Measurements from ENCODE around the gene IL7R.
"Not testable (repeated sequence)": the region's sequence is repeated elsewhere in the genome, so short reads cannot be mapped to it uniquely, and the experiment has no call there.

Gene IL7R

DNA sequence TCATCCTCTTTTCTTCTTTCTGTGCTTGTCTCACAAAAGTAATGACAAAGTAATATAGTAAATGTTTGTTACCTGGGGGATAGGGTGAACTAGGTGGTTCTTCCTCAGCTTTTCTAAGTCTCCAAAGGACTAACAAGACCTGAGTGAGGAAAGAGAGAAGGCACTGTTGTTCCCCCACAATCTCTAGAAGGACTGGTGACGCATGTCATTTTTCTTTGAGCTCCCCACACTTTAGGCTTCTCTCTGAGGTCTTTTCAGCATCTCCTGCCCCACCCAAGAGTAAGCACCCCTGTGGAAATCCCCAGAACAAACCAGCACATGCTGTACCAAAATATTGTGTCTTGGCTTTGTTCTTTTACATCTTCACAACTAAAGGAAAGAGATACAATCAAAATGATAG is 2.4 kb upstream of the IL7R start:
- H3K9me3 Mint-ChIP-seq, result no peaks in the 10 kb centered on the region
- TF ChIP-seq, protein P1, sequence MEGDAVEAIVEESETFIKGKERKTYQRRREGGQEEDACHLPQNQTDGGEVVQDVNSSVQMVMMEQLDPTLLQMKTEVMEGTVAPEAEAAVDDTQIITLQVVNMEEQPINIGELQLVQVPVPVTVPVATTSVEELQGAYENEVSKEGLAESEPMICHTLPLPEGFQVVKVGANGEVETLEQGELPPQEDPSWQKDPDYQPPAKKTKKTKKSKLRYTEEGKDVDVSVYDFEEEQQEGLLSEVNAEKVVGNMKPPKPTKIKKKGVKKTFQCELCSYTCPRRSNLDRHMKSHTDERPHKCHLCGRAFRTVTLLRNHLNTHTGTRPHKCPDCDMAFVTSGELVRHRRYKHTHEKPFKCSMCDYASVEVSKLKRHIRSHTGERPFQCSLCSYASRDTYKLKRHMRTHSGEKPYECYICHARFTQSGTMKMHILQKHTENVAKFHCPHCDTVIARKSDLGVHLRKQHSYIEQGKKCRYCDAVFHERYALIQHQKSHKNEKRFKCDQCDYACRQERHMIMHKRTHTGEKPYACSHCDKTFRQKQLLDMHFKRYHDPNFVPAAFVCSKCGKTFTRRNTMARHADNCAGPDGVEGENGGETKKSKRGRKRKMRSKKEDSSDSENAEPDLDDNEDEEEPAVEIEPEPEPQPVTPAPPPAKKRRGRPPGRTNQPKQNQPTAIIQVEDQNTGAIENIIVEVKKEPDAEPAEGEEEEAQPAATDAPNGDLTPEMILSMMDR (IDR thresholded peaks at IDR 0.05), result no peak
- no peaks in the 10 kb centered on the region for H3K4me1 Mint-ChIP-seq
- DNase-seq, result no peak
- no peak overlapping the region for H3K4me3 Mint-ChIP-seq
- H3K27me3 Mint-ChIP-seq (ENCODE audit: low read depth, poor library complexity), result no peaks in the 10 kb centered on the region
- H3K27ac Mint-ChIP-seq, result no peak overlapping the region
- no peaks in the 10 kb centered on the region for H3K36me3 Mint-ChIP-seq (ENCODE audit: low read depth)

DNA sequence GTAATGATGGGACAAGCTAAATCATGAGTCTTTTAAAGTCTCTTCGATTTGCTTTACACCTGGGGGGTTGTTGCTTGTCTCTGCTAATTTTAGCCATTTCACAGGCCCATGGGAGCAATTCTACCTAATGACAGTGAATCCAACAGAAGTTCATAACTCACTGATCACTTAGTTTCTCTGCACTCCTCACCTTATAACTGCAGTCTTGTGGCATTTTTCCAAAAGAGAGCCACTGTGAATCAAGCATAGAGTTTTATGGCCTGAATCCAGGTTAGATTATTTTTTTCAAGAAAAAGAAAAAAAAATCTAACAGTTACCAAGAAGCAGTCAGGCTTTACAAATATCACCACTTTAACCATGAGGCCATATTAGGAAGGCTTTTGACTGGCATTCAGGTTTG is 1.5 kb upstream of the IL7R start:
- Mint-ChIP-seq H3K36me3 (ENCODE audit: low read depth) (no peaks in the 10 kb centered on the region), H3K27ac (no peak overlapping the region), H3K4me3 (no peak overlapping the region), H3K4me1 (no peaks in the 10 kb centered on the region), H3K9me3 (no peaks in the 10 kb centered on the region), H3K27me3 (ENCODE audit: low read depth, poor library complexity) (peaks cover 2% of the 10 kb centered on the region)
- TF ChIP-seq, protein P1 (IDR thresholded peaks at IDR 0.05), result no peak
- no peak for DNase-seq

DNA sequence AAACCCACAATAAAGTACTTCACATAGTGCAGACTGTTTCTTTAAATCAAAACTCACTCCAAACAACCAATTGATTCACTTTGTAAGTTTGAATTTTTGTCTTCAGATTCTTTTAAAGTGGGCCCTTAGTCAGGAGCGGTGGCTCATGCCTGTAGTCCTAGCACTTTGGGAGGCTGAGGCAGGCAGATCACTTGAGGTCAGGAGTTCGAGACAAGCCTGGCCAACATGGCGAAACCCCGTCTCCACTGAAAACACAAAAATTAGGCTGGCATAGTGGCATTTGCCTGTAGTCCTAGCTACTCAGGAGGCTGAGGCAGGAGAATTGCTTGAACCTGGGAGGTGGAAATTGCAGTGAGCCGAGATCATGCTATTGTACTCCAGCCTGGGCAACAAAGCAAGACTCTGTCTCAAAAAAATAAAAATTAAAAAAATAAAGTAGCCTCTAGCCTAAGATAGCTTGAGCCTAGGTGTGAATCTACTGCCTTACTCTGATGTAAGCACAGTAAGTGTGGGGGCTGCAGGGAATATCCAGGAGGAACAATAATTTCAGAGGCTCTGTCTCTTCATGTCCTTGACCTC is 416 bp upstream of the IL7R start:
- not testable (repeated sequence) for H3K27ac Mint-ChIP-seq; DNase-seq; H3K4me1 Mint-ChIP-seq; H3K9me3 Mint-ChIP-seq; H3K27me3 Mint-ChIP-seq (ENCODE audit: low read depth, poor library complexity); H3K36me3 Mint-ChIP-seq (ENCODE audit: low read depth); H3K4me3 Mint-ChIP-seq

DNA sequence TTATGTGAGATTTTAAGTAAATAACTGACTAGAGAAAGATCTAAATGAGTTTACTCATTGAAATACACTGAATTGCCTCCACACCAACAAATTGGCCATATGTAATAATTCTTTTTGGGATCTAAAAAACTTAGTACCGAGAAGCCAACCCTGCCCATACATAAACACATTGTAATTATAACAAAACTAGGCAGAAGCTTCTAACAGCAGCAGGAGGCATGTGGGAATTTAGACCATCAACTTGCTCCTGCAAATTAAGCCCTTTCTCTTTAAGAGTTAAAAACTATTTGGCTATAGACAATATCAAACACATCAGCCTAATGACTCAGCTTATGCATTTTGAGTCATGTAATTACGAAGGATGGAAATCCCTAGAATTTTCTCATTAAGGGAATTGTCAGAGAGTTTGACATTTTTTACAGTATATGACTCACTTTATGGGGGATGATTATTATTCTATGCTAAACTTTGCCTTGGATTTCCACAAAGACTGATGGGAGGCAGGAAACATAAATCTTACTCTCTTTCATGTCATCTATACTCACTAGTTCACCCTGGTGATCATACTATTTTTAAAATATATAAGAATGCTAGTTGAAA is 1.0 kb downstream of the IL7R start:
- Mint-ChIP-seq H3K27ac (no peak overlapping the region), H3K36me3 (ENCODE audit: low read depth) (no peaks in the 10 kb centered on the region), H3K4me3 (no peak overlapping the region), H3K4me1 (no peaks in the 10 kb centered on the region), H3K27me3 (ENCODE audit: low read depth, poor library complexity) (peaks cover 7% of the 10 kb centered on the region), H3K9me3 (no peaks in the 10 kb centered on the region)
- no peak for DNase-seq
- TF ChIP-seq, protein P1 (IDR thresholded peaks at IDR 0.05), result no peak

DNA sequence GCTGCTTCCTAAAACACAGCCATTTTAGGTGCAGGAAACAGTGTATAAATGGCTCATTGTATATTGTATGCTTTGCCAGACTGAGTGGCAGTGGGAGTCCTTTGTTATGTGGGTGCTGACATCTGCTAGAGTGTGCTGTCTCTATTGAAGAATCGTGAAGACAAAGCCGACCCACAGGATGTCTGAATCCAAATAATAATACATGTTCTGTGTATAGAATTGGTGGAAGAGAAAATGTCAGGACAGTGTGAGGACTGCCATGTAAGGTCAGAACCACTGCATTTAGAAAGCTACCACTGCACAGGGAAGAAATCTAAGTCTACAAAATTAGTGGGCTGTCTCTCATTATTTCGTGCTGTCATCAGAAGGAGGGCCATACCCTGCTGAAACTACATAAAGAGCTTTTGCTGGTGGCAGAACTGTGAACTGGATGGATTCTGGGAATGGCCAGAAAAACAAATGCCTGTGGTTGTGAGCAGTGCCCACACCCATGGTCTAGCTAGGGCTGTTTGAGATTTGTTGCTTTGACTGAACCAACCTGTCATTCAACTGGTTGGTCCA is 2.5 kb downstream of the IL7R start:
- no peak for DNase-seq
- TF ChIP-seq, protein P1 (IDR thresholded peaks at IDR 0.05), result no peak
- no peak overlapping the region for H3K27ac Mint-ChIP-seq

DNA sequence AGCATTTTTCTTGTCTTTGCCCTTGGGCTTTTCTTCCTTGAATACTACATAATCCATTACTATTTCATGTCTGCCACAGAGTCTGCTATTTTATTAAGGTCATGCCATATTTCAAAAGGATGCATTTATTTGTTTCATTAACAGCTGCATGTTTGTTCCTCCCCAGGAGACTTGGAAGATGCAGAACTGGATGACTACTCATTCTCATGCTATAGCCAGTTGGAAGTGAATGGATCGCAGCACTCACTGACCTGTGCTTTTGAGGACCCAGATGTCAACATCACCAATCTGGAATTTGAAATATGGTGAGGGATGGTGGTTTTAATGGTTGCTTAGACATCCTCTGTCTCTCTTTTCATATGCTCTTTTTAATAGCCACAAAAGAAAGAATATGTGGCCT is 4.0 kb downstream of the IL7R start:
- peaks cover 9% of the 10 kb centered on the region for H3K9me3 Mint-ChIP-seq
- H3K4me1 Mint-ChIP-seq, result no peaks in the 10 kb centered on the region
- peaks cover 10% of the 10 kb centered on the region for H3K27me3 Mint-ChIP-seq (ENCODE audit: low read depth, poor library complexity)
- H3K4me3 Mint-ChIP-seq, result no peak overlapping the region
- no peak overlapping the region for H3K27ac Mint-ChIP-seq
- DNase-seq, result no peak
- no peaks in the 10 kb centered on the region for H3K36me3 Mint-ChIP-seq (ENCODE audit: low read depth)
- TF ChIP-seq, protein P1 (IDR thresholded peaks at IDR 0.05), result no peak

More for the DNA sequence above, 2.5 kb downstream of the IL7R start:
- Mint-ChIP-seq H3K9me3 (peaks cover under 1% of the 10 kb centered on the region), H3K36me3 (ENCODE audit: low read depth) (no peaks in the 10 kb centered on the region), H3K27me3 (ENCODE audit: low read depth, poor library complexity) (peaks cover 7% of the 10 kb centered on the region), H3K4me3 (no peak overlapping the region), H3K4me1 (no peaks in the 10 kb centered on the region)
